ENCODE data around the gene PCED1B.

The PCED1B gene

DNA sequence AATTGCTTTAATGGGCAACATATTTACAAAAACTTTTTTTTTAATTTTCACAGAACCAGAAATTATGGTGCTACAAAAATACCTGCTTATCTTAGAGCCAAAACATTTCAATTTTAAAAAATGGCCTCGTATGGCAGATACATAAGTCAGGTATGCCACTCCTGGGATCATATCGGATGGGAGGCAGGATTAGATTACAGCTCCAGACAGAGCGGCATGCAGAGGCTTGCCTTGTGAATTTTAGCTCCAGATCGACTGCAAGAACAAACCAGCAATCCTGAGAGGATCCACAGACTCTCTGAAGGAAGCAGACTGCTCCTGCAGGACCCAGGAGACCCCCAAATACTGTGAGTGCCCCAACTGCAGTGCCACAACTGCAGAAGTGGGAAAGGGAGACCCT lies 169.7 kb downstream of the PCED1B start:
- TF ChIP-seq FOXM1 (IDR thresholded peaks at IDR 0.05; ENCODE audit: borderline replicate concordance, low read depth): no peak
- no peak for TF ChIP-seq CEBPB (IDR thresholded peaks at IDR 0.05)
- no peak for TF ChIP-seq TEAD4 (IDR thresholded peaks at IDR 0.05)
- TF ChIP-seq, protein P1, sequence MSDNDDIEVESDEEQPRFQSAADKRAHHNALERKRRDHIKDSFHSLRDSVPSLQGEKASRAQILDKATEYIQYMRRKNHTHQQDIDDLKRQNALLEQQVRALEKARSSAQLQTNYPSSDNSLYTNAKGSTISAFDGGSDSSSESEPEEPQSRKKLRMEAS (IDR thresholded peaks at IDR 0.05): no peak
- TF ChIP-seq TCF12 (IDR thresholded peaks at IDR 0.05; ENCODE audit: low read depth): no peak
- no peak for TF ChIP-seq EGR1 (IDR thresholded peaks at IDR 0.05)
- TF ChIP-seq, protein P2, sequence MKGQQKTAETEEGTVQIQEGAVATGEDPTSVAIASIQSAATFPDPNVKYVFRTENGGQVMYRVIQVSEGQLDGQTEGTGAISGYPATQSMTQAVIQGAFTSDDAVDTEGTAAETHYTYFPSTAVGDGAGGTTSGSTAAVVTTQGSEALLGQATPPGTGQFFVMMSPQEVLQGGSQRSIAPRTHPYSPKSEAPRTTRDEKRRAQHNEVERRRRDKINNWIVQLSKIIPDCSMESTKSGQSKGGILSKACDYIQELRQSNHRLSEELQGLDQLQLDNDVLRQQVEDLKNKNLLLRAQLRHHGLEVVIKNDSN (IDR thresholded peaks at IDR 0.05): no peak
- TF ChIP-seq ZBTB7A (IDR thresholded peaks at IDR 0.05; ENCODE audit: low read depth): no peak
- no peak for TF ChIP-seq NFIC (IDR thresholded peaks at IDR 0.05)
- no peak for TF ChIP-seq CREB1 (IDR thresholded peaks at IDR 0.05; ENCODE audit: low read depth)
- TF ChIP-seq RAD21 (IDR thresholded peaks at IDR 0.05; ENCODE audit: low read depth): no peak

DNA sequence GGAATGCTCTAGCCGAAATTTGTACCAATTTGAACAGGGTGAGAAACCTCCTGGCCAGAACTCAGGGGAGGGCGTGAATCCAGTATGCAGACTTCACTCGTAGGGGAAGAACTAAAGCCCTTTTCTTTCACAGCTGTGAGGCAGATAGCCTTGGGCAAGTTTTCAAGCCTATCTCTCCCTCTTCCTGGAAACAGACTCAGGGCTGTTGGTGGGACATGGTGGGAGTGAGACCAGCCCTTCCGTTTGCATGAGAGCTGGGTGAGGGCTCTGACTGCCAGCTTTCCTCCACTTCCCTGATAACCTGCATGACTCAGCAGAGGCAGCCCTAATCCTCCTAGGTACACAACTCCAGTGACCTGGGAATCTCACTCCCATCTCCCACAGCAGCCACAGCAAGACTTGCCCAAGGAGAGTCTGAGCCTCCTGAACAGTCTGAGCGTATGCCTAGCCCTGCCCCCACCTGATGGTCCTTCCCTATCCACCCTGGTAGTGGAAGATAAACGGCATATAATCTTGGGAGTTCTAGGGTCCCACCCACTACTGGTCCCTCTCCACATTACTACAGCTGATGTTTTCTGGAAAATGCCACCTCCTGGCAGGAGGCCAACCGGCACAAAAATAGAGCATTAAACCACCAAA lies 170.4 kb downstream of the PCED1B start:
- TF ChIP-seq NFIC (IDR thresholded peaks at IDR 0.05) (0 out of 2 replicates have a peak, but pooled peaks have one; percentile 30), ZBTB7A (IDR thresholded peaks at IDR 0.05; ENCODE audit: low read depth) (no peak)

DNA sequence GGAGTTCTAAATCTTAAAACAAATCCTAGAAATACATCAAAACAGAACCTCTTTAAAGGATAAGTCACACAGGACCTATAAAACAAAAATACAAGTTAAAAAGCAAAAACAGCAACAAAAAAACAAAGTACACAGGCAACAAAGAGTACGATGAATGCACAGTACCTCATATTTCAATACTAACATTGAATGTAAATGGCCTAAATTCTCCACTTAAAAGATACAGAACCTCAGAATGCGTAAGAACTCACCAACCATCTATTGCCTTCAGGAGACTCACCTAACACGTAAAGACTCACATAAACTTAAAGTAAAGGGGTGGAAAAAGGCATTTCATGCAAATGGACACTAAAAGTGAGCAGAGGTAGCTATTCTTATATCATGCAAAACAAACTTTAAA lies 172.5 kb downstream of the PCED1B start:
- TF ChIP-seq CREB1 (IDR thresholded peaks at IDR 0.05; ENCODE audit: low read depth) (no peak), TCF12 (IDR thresholded peaks at IDR 0.05; ENCODE audit: low read depth) (no peak), TEAD4 (IDR thresholded peaks at IDR 0.05) (no peak), ZBTB7A (IDR thresholded peaks at IDR 0.05; ENCODE audit: low read depth) (no peak)

DNA sequence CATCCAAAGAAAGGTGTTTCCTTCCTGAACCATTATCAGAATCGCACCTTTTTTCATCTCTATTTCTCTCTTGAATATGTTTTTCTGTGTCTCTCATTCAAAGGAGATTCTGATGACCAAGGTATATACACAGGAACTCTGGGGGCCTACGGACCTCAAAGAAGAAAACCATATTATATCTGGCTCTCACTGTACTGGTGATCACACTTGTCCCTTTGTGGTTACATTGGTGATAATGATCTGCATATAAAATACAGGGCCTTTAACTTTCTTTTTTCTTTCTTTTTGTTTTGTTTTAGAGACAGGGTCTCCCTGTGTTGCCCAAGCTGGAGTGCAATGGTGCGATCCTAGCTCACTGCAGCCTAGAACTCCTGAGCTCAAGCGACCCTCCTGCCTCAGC lies 185.5 kb downstream of the PCED1B start:
- no peak for TF ChIP-seq TAF1 (IDR thresholded peaks at IDR 0.05; ENCODE audit: low read depth)
- TF ChIP-seq CEBPB (IDR thresholded peaks at IDR 0.05): no peak
- no peak for TF ChIP-seq ZBTB7A (IDR thresholded peaks at IDR 0.05; ENCODE audit: low read depth)

DNA sequence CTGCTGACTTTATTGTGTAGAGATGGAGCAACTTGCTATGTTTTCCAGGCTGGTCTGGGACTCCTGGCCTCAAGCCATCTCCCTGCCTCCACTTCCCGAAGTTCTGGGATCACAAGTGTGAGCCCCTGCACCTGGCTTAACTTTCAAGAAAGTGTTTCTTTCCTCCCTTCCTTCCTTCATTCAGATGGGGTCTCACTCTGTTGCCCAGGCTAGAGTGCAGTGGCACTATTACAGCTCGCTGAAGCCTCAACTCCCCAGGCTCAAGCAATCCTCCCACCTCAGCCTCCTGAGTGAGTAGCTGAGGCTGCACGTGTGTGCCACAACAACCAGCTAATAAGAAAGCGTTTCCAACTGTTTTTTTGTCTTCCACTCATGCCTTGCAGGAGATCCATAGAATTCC lies 186.0 kb downstream of the PCED1B start:
- no peak for TF ChIP-seq NFIC (IDR thresholded peaks at IDR 0.05)
- TF ChIP-seq, protein P2 (IDR thresholded peaks at IDR 0.05): no peak
- TF ChIP-seq YY1 (IDR thresholded peaks at IDR 0.05; ENCODE audit: low read depth): no peak
- no peak for TF ChIP-seq TEAD4 (IDR thresholded peaks at IDR 0.05)
- no peak for TF ChIP-seq FOXM1 (IDR thresholded peaks at IDR 0.05; ENCODE audit: borderline replicate concordance, low read depth)
- TF ChIP-seq TCF12 (IDR thresholded peaks at IDR 0.05; ENCODE audit: low read depth): no peak
- no peak for TF ChIP-seq ZBTB7A (IDR thresholded peaks at IDR 0.05; ENCODE audit: low read depth)
- TF ChIP-seq, protein P3, sequence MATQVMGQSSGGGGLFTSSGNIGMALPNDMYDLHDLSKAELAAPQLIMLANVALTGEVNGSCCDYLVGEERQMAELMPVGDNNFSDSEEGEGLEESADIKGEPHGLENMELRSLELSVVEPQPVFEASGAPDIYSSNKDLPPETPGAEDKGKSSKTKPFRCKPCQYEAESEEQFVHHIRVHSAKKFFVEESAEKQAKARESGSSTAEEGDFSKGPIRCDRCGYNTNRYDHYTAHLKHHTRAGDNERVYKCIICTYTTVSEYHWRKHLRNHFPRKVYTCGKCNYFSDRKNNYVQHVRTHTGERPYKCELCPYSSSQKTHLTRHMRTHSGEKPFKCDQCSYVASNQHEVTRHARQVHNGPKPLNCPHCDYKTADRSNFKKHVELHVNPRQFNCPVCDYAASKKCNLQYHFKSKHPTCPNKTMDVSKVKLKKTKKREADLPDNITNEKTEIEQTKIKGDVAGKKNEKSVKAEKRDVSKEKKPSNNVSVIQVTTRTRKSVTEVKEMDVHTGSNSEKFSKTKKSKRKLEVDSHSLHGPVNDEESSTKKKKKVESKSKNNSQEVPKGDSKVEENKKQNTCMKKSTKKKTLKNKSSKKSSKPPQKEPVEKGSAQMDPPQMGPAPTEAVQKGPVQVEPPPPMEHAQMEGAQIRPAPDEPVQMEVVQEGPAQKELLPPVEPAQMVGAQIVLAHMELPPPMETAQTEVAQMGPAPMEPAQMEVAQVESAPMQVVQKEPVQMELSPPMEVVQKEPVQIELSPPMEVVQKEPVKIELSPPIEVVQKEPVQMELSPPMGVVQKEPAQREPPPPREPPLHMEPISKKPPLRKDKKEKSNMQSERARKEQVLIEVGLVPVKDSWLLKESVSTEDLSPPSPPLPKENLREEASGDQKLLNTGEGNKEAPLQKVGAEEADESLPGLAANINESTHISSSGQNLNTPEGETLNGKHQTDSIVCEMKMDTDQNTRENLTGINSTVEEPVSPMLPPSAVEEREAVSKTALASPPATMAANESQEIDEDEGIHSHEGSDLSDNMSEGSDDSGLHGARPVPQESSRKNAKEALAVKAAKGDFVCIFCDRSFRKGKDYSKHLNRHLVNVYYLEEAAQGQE (IDR thresholded peaks at IDR 0.05; ENCODE audit: low read depth): no peak
- TF ChIP-seq RAD21 (IDR thresholded peaks at IDR 0.05; ENCODE audit: low read depth): no peak
- TF ChIP-seq EGR1 (IDR thresholded peaks at IDR 0.05): no peak
- TF ChIP-seq TAF1 (IDR thresholded peaks at IDR 0.05; ENCODE audit: low read depth): no peak
- no peak for TF ChIP-seq CEBPB (IDR thresholded peaks at IDR 0.05)
- TF ChIP-seq, protein P1 (IDR thresholded peaks at IDR 0.05): no peak
- no peak for TF ChIP-seq CREB1 (IDR thresholded peaks at IDR 0.05; ENCODE audit: low read depth)
- no peak for TF ChIP-seq EP300 (IDR thresholded peaks at IDR 0.05; ENCODE audit: borderline replicate concordance)

DNA sequence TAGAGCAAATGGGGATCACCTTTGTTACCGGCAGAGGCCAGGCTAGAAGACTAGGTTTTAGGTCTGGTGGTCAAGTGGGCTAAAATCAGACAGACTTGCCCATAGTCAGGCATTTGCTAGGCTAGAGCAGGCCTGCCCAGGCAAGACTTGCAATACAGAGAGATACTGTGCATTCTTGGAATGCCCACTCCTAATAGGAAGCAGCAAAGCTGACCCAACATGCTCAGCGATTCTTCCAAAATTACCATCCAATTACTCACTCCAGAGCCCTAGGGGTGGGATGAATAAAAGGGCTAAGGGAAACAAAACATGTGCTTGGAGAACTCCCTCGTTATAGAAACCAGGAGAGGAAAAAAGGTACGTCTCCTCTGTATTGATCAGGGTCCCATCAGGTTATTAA lies 188.2 kb downstream of the PCED1B start:
- no peak for TF ChIP-seq TCF12 (IDR thresholded peaks at IDR 0.05; ENCODE audit: low read depth)
- no peak for TF ChIP-seq RAD21 (IDR thresholded peaks at IDR 0.05; ENCODE audit: low read depth)
- TF ChIP-seq CREB1 (IDR thresholded peaks at IDR 0.05; ENCODE audit: low read depth): no peak
- TF ChIP-seq EP300 (IDR thresholded peaks at IDR 0.05; ENCODE audit: borderline replicate concordance): no peak
- TF ChIP-seq CEBPB (IDR thresholded peaks at IDR 0.05): no peak
- TF ChIP-seq, protein P3 (IDR thresholded peaks at IDR 0.05; ENCODE audit: low read depth): no peak
- TF ChIP-seq YY1 (IDR thresholded peaks at IDR 0.05; ENCODE audit: low read depth): no peak
